H9 (cell line): ENCODE data around the gene SOBP. TPM values are rescaled to one million over a fixed set of nuclear protein-coding genes. Genes with fewer than 3 reads are reported as not detected.
A peak's percentile ranks its signal among the peaks of the same experiment; 100 is the strongest.
"Not testable (repeated sequence)": the region's sequence is repeated elsewhere in the genome, so short reads cannot be mapped to it uniquely, and the experiment has no call there.

Experiments used
- DNase-seq: peaks from one replicate; pipeline ENCODE4 v3.0.0-alpha.2; 2017
- H2AFZ ChIP-seq: one replicate; pipeline ENCODE4 v1.6.1; 2013; ENCODE audit warnings: mild to moderate bottlenecking, low read length, control low read depth, moderate library complexity
- H2AK5ac ChIP-seq: 2 replicates; pipeline ENCODE4 v1.6.1; 2013; ENCODE audit warnings: low read length, control low read depth, mixed read lengths; ENCODE audit not compliant: insufficient read length
- H2BK120ac ChIP-seq: one replicate; pipeline ENCODE4 v1.6.1; 2013; ENCODE audit warnings: low read depth, mild to moderate bottlenecking, low read length, control low read depth, inconsistent platforms; ENCODE audit not compliant: poor library complexity, severe bottlenecking
- H2BK12ac ChIP-seq: 2 replicates; pipeline ENCODE4 v1.6.1; 2013; ENCODE audit warnings: low read length, control low read depth, mixed read lengths, low read depth; ENCODE audit not compliant: insufficient read length
- H2BK15ac ChIP-seq: 2 replicates; pipeline ENCODE4 v1.6.1; 2013; ENCODE audit warnings: low read depth, low read length, control low read depth
- H2BK20ac ChIP-seq: one replicate; pipeline ENCODE4 v1.6.1; 2013; ENCODE audit warnings: low read depth, mild to moderate bottlenecking, low read length, control low read depth, inconsistent platforms; ENCODE audit not compliant: poor library complexity, severe bottlenecking
- H2BK5ac ChIP-seq: 2 replicates; pipeline ENCODE4 v1.6.1; 2013; ENCODE audit warnings: low read length, control low read depth, mixed read lengths; ENCODE audit not compliant: insufficient read length
- H3K14ac ChIP-seq: 2 replicates; pipeline ENCODE4 v1.6.1; 2013; ENCODE audit warnings: low read length, control low read depth; ENCODE audit not compliant: insufficient read depth
- H3K18ac ChIP-seq: 2 replicates; pipeline ENCODE4 v1.6.1; 2013; ENCODE audit warnings: low read depth, mild to moderate bottlenecking, mixed read lengths, low read length, control low read depth; ENCODE audit not compliant: insufficient read length
- H3K23ac ChIP-seq: 2 replicates; pipeline ENCODE4 v1.6.1; 2013; ENCODE audit warnings: low read length, control low read depth, mixed read lengths, low read depth; ENCODE audit not compliant: insufficient read length
- H3K23me2 ChIP-seq: 2 replicates; pipeline ENCODE4 v1.6.1; 2013; ENCODE audit warnings: low read depth, mild to moderate bottlenecking, mixed read lengths, low read length, control low read depth; ENCODE audit not compliant: insufficient read length, poor library complexity, severe bottlenecking
- H3K27ac ChIP-seq: 2 replicates; pipeline ENCODE4 v1.5.1; 2013; ENCODE audit warnings: low read length, control low read depth, mixed read lengths, low read depth; ENCODE audit not compliant: insufficient read length
- H3K27me3 ChIP-seq: 2 replicates; pipeline ENCODE4 v1.6.1; 2013; ENCODE audit warnings: low read length, control low read depth, inconsistent platforms; ENCODE audit not compliant: insufficient read depth
- H3K4ac ChIP-seq: 2 replicates; pipeline ENCODE4 v1.6.1; 2013; ENCODE audit warnings: low read depth, mild to moderate bottlenecking, control low read depth, inconsistent platforms, low read length, moderate library complexity
- H3K4me1 ChIP-seq: 2 replicates; pipeline ENCODE4 v1.6.1; 2013; ENCODE audit warnings: low read length, control low read depth, inconsistent platforms; ENCODE audit not compliant: insufficient read depth
- H3K4me2 ChIP-seq: 2 replicates; pipeline ENCODE4 v1.6.1; 2013; ENCODE audit warnings: low read length, control low read depth, mixed read lengths; ENCODE audit not compliant: insufficient read length, insufficient read depth
- H3K56ac ChIP-seq: 2 replicates; pipeline ENCODE4 v1.6.1; 2013; ENCODE audit warnings: low read depth, mild to moderate bottlenecking, mixed read lengths, low read length, control low read depth; ENCODE audit not compliant: insufficient read length
- H3K79me1 ChIP-seq: 2 replicates; pipeline ENCODE4 v1.6.1; 2013; ENCODE audit warnings: low read depth, mild to moderate bottlenecking, moderate library complexity, low read length, control low read depth, inconsistent platforms; ENCODE audit not compliant: insufficient read depth, poor library complexity, severe bottlenecking
- H3K79me2 ChIP-seq: 2 replicates; pipeline ENCODE4 v1.6.1; 2013; ENCODE audit warnings: low read length, control low read depth, inconsistent platforms; ENCODE audit not compliant: insufficient read depth
- H3K9ac ChIP-seq: 2 replicates; pipeline ENCODE4 v1.6.1; 2013; ENCODE audit warnings: low read length, control low read depth, mixed read lengths; ENCODE audit not compliant: insufficient read length; ENCODE audit errors: extremely low read depth
- H3K9me3 ChIP-seq: one replicate; pipeline ENCODE4 v1.6.1; 2013; ENCODE audit warnings: low read depth, low read length, inconsistent platforms; ENCODE audit not compliant: control insufficient read depth
- H3T11ph ChIP-seq: one replicate; pipeline ENCODE4 v1.6.1; 2013; ENCODE audit warnings: mild to moderate bottlenecking, low read length, control low read depth, inconsistent platforms
- H4K20me1 ChIP-seq: one replicate; pipeline ENCODE4 v1.6.1; 2013; ENCODE audit not compliant: control insufficient read depth, insufficient read length, insufficient read depth
- H4K5ac ChIP-seq: 2 replicates; pipeline ENCODE4 v1.6.1; 2013; ENCODE audit warnings: low read depth, mild to moderate bottlenecking, mixed read lengths, low read length, control low read depth; ENCODE audit not compliant: insufficient read length
- H4K8ac ChIP-seq: replicated peaks from 2 replicates; pipeline ENCODE4 v1.6.1; 2013; ENCODE audit warnings: low read length, control low read depth, mixed read lengths, low read depth; ENCODE audit not compliant: insufficient read length
- H4K91ac ChIP-seq: 2 replicates; pipeline ENCODE4 v1.6.1; 2013; ENCODE audit warnings: low read depth, mild to moderate bottlenecking, moderate library complexity, mixed read lengths, low read length, control low read depth; ENCODE audit not compliant: insufficient read length
- H3K27ac Mint-ChIP-seq, 3 experiments: 2 replicates in 2 of 3; 3 replicates in 1 of 3; pipeline ENCODE4 v1.8.0; 2020 to 2021; ENCODE audit warnings: mixed read lengths in 3 of 3, mild to moderate bottlenecking in 1 of 3, moderate library complexity in 1 of 3
- H3K27me3 Mint-ChIP-seq: 2 replicates; pipeline ENCODE4 v1.8.0; 2021; ENCODE audit warnings: low read depth, mild to moderate bottlenecking, moderate library complexity, mixed read lengths
- H3K36me3 Mint-ChIP-seq, 3 experiments: 2 replicates in 2 of 3; 3 replicates in 1 of 3; pipeline ENCODE4 v1.8.0; 2020 to 2021; ENCODE audit warnings: low read depth in 3 of 3, mixed read lengths in 3 of 3; ENCODE audit not compliant: insufficient read depth in 1 of 3
- H3K4me1 Mint-ChIP-seq, 2 experiments: 2 replicates each; pipeline ENCODE4 v1.8.0; 2020; ENCODE audit warnings: mixed read lengths in 2 of 2
- H3K4me3 Mint-ChIP-seq, 2 experiments: 2 replicates in 1 of 2; 3 replicates in 1 of 2; pipeline ENCODE4 v1.8.0; 2020 to 2021; ENCODE audit warnings: mild to moderate bottlenecking in 2 of 2, mixed read lengths in 2 of 2, moderate library complexity in 1 of 2
- H3K9me3 Mint-ChIP-seq, 2 experiments: 2 replicates in 1 of 2; 3 replicates in 1 of 2; pipeline ENCODE4 v1.8.0; 2020; ENCODE audit warnings: mild to moderate bottlenecking in 2 of 2, mixed read lengths in 2 of 2, moderate library complexity in 1 of 2
- WGBS: extraction: QIAGEN DNeasy Blood & Tissue Kit; methylation state at CpG from one replicate; pipeline ENCODE4 v1.1.7; 2013; ENCODE audit warnings: missing lambda C conversion rate, low lambda C conversion rate, mixed read lengths; ENCODE audit not compliant: insufficient read length; ENCODE audit errors: extremely low coverage; 5-methylcytosine and 5-hydroxymethylcytosine counted together
- total RNA-seq: library from RNA; stranded (reverse); gene quantifications from 2 replicates; pipeline ENCODE4 v1.2.1, GENCODE V29; 2021

Gene SOBP
- total RNA-seq, 1 experiment from 2014 or later: 4.3 TPM

DNA sequence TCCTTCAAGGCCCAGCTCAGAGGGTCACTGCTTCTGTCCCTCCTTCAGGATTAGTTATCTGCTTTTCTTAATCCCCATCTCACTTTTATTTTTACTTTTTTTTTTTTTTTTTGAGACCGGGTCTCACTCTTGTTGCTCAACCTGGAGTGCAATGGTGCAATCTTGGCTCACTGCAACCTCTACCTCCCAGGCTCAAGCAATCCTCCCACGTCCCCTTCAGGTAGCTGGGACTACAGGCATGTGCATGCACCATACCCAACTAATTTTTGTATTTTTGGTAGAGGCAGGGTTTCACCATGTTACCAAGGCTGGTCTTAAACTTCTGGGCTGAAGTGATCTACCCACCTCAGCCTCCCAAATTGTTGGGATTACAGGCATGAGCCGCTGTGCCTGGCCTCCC, 14.1 kb upstream of the SOBP start:
- not testable (repeated sequence) for H4K5ac ChIP-seq, H2AK5ac ChIP-seq, H2AFZ ChIP-seq, H3K36me3 Mint-ChIP-seq, H3K79me2 ChIP-seq, H3K27ac ChIP-seq, H3K14ac ChIP-seq, H3K56ac ChIP-seq, H2BK120ac ChIP-seq, H2BK15ac ChIP-seq, H3K18ac ChIP-seq, H2BK5ac ChIP-seq, H3K4me1 ChIP-seq, H2BK20ac ChIP-seq, H3K4me3 Mint-ChIP-seq, H3K9me3 ChIP-seq, H3T11ph ChIP-seq, H3K79me1 ChIP-seq, H3K23ac ChIP-seq, H3K27me3 Mint-ChIP-seq, H4K8ac ChIP-seq, H4K20me1 ChIP-seq, H3K4me2 ChIP-seq, H3K23me2 ChIP-seq, H3K4ac ChIP-seq, H3K9ac ChIP-seq, H4K91ac ChIP-seq, H3K27me3 ChIP-seq, H2BK12ac ChIP-seq, H3K9me3 Mint-ChIP-seq, DNase-seq
- Mint-ChIP-seq H3K27ac (peak overlapping the region in 1 of 3 experiments; percentile 89; a peak in 1 of 7 replicates), H3K4me1 (peaks cover 10 to 15% of the 10 kb centered on the region in 2 experiments)
- no CpG with 5 or more reads among the region's 3 CpGs for WGBS
